Urothelium cell line (cell line): ENCODE results near the gene NTN1.

Source experiments
- DNase-seq: peaks from one replicate; pipeline ENCODE4 v3.0.0; 2011; ENCODE audit warnings: low spot score, mixed read lengths
- FAIRE-seq: peaks from 2 replicates; lab custom pipeline; 2011; peaks lifted over from hg19 to GRCh38; lab: Jason Lieb, UNC

NTN1 gene

GRCh38 chr17:9004961-9005285, 16.4 kb upstream of the NTN1 start:
- DNase-seq (no peak), FAIRE-seq (no peak)

GRCh38 chr17:9006175-9006767, 15.0 kb upstream of the NTN1 start:
- DNase-seq (no peak), FAIRE-seq (no peak)

- DNase-seq (no peak), FAIRE-seq (no peak)
These were observed 14.1 kb upstream of the NTN1 start for GRCh38 chr17:9007052-9007714.

DNA sequence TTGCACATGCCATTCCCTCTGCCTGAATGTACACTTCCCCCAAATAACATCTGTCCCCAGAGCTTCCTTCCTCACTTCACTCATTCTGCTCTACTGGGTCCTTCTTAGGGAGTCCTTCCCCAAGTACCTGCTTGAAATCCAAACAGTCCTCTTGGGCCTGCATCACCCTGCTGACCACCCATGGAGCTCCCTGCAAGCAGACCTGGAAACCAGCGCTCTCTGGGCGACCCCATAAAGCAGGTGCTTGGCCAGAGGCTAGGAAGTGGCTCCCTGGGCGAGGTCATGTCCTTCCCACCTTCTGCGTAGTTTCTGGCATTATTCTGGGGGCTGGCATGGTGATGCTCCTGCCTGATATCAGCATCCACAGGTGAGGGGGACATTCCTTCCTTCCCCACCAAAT, 12.2 kb upstream of the NTN1 start:
- FAIRE-seq (no peak), DNase-seq (no peak)

- FAIRE-seq (no peak), DNase-seq (no peak)
These were observed 11.6 kb upstream of the NTN1 start for GRCh38 chr17:9009737-9010136.

DNA sequence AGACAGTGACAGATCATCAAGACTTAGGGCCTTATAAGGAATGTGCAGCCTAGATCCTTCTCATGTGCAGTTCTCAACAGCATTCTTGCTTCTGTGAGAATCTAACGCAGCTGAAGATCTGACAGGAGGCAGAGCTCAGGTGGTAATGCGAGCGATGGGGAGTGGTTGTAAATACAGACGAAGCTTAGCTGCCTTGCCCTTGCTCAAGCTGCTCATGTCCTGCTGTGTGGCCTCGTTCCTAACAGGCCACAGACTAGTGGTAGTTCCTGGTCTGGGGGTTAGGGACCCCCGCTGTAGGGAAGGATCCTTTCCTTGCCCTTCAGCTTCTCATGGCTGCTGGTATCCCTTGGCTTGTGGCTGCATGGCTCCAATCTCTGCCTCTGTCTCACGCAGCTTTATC, 10.3 kb upstream of the NTN1 start:
- FAIRE-seq (no peak), DNase-seq (no peak)

DNA sequence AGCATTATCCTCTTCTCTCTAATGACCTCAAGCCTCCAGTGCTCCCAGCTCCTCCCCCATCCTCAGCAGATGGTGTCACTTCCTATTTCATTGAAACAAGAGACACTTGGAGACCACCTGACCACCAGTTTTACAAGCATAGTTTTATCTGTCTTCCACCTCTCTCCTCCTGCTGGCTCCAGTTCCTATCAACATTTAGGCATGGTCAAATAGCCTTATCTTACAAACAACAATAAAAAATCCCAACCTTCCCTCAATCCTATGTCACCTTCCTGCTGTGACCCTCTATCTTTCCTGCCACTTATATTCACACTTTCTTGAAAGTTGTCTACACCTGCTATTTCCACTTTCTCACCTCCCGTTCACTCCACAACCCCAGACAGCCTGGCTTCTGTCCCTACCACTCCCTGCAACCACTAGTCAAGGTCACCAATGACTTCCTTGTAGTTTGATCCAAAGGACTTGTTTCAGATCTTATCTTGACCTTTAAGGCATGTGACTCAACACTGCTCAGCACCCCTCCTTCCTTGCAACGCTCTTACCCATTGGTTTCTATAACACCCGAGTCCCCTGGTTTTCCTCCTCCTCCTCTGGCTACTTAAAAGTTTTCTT, 4.3 kb upstream of the NTN1 start:
- no peak for FAIRE-seq

DNA sequence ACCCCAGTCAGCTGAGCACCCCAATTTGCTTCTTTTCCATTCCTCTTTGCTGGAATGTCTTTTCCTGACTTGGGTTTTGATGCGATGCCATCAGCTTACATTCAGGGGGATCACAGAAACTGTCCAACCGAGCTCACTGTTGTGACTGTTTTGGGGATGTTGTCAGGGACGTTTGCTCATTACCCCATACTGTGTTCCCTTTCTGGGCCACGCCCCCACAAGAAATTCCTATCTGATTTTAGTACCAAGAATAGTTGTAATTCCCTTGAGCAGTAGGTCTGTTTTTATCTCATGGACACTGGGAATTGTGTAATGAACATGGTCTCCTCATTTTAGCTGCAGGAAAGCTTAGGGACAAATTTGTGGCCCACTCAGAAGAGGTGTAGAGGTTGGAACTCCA, 2.6 kb upstream of the NTN1 start:
- DNase-seq, result no peak
- no peak for FAIRE-seq

More for the DNA sequence above, 4.3 kb upstream of the NTN1 start:
- no peak for DNase-seq

DNA sequence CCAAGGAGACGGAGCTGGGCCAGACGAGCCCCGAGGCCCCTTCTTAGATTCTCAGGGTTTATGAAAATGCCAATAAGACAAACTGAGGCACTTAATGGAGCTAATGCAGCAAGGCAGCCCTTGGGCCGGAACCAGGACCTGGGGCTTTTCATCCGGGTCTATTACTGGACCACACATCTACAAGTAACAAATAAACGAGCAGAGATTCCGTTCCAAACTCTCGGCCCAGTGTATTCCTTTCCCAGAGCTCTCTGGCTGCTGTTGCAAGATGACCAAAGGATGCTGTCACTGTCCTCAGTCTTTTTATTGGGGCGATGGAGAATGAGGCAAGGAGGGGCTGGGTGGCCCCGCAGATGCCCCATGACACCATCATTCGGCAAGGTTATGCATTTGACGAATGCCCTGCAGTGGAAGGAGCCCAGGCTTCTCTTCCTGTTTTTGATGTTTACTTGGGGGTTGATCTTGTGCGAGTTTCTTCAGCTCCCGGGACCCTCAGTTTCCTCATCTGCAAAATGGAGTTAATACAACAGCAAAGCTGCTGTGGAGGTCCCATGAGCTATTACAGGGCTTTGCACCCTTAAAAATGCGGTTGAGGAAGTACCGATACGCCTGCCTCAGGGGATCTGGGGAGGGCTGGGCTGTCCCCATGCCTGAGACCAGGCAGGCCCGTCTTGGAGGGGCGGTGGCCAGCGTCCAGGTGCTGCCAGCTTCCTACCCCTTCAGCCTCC, 1.1 kb upstream of the NTN1 start:
- DNase-seq (no peak), FAIRE-seq (no peak)

DNA sequence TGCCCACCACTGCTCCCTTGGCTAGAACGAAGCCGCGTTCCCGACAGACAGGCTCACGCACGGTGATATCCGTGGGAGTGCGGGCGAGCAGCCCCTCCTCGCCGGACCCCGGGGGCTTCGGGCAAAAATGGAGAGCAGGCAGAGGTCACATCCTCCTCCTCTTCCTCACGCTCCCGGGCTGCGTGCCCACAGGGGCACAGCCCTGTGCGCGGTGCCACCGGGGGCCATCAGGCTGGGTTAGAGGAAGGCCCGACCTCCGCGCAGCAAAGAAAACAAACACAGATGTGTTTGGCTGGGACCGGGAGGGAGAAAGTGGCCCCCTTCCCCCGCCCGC, 519 bp upstream of the NTN1 start:
- FAIRE-seq (no peak), DNase-seq (no peak)

DNA sequence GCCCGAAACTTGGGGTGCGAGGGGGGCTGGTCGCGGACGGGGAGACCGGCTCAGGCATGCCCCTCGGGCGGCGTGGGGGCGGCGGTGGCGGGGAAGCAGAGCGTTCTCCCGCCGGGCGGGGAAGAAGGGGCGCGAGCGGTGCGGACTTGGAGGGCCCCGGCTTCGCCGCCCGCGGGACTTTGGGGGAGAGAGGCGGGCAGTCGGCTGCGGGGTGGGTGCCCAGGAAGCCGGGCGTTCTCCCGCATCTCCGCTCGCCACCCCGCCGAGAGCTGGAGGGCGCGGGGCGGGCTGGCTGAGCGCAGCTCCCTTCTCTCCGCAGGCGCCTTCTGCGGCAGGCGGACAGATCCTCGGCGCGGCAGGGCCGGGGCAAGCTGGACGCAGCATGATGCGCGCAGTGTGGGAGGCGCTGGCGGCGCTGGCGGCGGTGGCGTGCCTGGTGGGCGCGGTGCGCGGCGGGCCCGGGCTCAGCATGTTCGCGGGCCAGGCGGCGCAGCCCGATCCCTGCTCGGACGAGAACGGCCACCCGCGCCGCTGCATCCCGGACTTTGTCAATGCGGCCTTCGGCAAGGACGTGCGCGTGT, 772 bp downstream of the NTN1 start:
- DNase-seq, result peak; percentile 62
- FAIRE-seq, result no peak

GRCh38 chr17:9022573-9023391, 1.5 kb downstream of the NTN1 start:
- DNase-seq (no peak), FAIRE-seq (no peak)

DNA sequence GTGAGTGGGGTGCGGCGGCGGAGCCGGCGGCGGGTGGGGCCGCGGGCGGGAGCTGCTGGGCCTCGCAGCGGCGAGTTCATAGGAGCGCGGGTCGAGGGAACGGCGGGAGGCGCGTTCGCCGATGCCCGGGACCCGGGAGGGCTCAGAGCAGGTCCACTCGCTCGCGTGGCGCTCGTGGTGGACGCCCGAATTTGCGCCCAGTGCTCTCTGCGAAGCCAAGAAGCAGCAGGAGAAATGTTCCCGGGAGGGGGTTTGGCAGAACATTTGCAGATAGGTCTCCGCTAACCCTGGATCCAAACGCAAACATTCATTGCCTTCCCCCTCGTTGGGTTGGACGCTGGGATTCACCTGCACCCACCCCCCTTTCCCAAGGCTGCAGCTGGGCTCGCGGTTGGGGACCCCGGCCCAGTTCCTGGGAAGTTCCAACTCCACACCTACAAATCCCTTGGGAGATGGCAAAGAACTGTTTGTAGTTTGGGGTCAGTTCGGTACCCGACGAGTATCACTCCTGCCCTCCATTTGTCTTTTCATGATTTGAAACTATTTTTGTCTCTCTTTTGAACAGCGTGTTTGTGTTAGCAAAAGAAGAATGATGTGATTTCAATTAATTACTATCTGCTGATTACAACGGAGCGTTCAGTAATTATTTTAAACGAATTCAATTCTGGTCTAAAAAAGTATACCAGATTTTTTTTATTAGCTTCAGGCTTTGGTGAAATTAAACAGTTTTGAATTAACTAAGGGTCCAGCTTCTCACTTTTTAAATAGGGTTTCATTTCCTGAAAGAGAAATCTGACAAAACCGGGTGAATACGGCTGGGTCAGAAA, 2.3 kb downstream of the NTN1 start:
- no peak for FAIRE-seq
- DNase-seq, result no peak

- no peak for FAIRE-seq
- no peak for DNase-seq
These were observed 3.2 kb downstream of the NTN1 start for GRCh38 chr17:9024497-9024896.

DNA sequence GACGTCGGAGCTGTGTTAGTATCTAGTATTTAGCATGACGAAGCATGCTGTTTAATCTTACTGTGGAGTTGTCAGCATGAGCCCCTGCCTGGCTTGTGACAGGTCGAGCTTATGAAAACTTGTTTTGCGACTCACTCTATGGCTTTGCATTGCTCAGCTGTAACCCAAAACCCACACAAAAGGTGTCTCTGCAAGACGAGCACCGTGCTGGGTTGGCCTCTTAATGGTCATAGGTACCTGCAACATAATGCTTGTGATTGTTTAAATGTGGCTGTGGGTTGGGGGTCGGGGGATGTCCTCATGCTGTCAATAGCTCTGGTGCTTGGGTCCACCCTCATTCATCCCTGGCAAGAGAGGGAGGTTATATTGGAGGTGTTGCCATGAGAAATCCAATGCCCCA, 5.4 kb downstream of the NTN1 start:
- DNase-seq (no peak), FAIRE-seq (no peak)

GRCh38 chr17:9028202-9028987, 7.1 kb downstream of the NTN1 start:
- DNase-seq (no peak), FAIRE-seq (no peak)

DNA sequence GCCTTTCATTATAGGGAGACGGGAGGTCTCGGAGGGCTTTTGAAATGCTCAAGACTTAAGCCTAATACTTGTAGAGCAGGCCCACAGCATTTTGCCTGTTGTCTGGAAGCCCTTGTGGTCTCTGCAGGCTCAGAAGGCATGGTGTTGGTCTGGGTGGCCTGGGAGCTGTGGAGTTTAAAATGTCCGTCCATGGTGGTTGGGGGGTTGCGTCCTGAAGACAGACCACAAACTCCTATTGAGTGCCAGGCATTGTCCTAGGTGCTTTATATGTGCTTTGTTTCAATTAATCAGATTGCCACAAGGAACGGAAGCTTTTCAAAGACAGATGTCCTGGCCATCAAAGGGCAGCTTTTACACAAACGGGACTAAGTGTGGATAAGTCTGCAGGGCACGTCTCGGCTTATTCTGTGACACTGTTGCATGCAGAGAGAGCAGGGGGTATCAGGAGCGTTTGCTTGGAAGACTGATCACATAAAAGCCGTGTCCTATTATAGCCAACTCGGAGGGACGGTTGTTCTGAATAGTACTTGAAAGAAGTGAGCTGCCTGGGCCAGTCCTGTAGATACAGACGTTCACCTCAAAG, 7.8 kb downstream of the NTN1 start:
- FAIRE-seq, result no peak
- no peak for DNase-seq

DNA sequence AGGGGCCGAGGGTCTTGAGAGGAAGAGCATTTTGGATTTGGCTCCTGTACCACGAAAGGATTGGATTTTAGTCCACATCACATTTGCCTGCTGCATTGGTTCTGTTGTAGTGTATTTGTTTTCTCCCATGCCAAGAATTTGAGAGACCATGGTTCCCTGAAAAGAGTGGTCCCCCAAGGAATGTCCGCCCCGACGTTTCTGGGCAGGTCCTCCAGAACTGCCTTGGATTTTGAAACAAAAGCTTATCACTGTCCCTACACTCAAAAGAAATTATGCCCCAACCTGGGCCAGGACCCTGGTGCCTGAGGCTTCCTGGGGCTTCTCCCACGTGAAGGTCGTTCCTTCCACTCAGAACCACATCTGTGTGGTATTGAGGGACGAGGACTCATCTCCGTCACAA, 10.8 kb downstream of the NTN1 start:
- no peak for FAIRE-seq

DNA sequence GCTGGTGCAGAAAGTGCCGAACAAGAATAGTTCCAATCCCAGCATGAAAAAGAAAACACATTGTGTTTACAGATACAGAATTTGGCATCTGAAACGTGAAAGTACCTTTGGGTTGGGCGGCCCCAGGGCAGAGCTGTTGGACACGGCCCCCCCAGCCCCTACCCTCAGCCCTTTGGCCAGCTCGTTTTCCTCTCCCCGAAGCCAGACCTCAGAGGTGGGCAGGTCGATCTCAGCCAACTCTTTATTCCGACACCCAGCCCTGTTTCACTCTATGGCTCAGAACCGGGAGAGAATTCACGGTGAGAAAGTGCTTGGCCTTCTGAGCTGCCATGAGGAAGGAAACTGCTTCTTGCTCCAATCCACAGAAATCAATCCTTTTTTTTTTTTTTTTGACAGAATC, 11.3 kb downstream of the NTN1 start:
- FAIRE-seq, result no peak
- DNase-seq, result no peak

More for the DNA sequence above, 10.8 kb downstream of the NTN1 start:
- no peak for DNase-seq
